HEK293 (cell line): Measurements from ENCODE around the gene CCIN.
A peak's percentile ranks its signal among the peaks of the same experiment; 100 is the strongest.

Source experiments
- CTCF ChIA-PET: fragments of 350-600 bp; formaldehyde crosslinking; extraction: SDS; loops from one replicate; lab custom pipeline; 2021; ENCODE audit warnings: antibody characterized with exemption; lab: Yijun Ruan, JAX
- POLR2A ChIA-PET: fragments of 300-600 bp; formaldehyde crosslinking; extraction: SDS; loops from one replicate; lab custom pipeline; 2020; ENCODE audit warnings: antibody characterized with exemption, inconsistent platforms; lab: Yijun Ruan, JAX
- H3K27ac ChIP-seq: fragments of 200-500 bp; sonication (Bioruptor generic); 2 replicates; pipeline ENCODE4 v1.5.1; 2014; ENCODE audit warnings: low read depth, low read length, control low read depth, inconsistent platforms; ENCODE audit errors: extremely low read depth
- H3K36me3 ChIP-seq, 2 experiments: fragments of 200-500 bp in 1 of 2; sonication (Bioruptor generic) in 1 of 2; 1 replicate in 1 of 2; 2 replicates in 1 of 2; pipeline ENCODE4 v1.5.1; 2014 to 2017; ENCODE audit warnings: inconsistent platforms in 2 of 2, low read length in 2 of 2; ENCODE audit not compliant: control insufficient read depth in 2 of 2, insufficient read depth in 1 of 2
- H3K4me1 ChIP-seq: fragments of 200-500 bp; sonication (Bioruptor generic); 2 replicates; pipeline ENCODE4 v1.5.1; 2014; ENCODE audit warnings: mild to moderate bottlenecking, low read length, inconsistent platforms; ENCODE audit not compliant: control insufficient read depth, insufficient read depth
- H3K4me3 ChIP-seq: 2 replicates; pipeline ENCODE4 v1.5.1; 2011; ENCODE audit warnings: low read depth, mild to moderate bottlenecking, control low read depth, low read length, moderate library complexity
- H3K9me3 ChIP-seq: fragments of 200-500 bp; sonication (Bioruptor generic); 2 replicates; pipeline ENCODE4 v1.5.1; 2014; ENCODE audit warnings: low read depth, low read length, inconsistent platforms; ENCODE audit not compliant: control insufficient read depth, insufficient read depth
- GFI1B ChIP-seq: fragments of 450-650 bp; formaldehyde crosslinking; IDR thresholded peaks from 2 replicates; pipeline ENCODE4 v1.5.1; 2016; ENCODE audit warnings: missing biosample characterization, missing genetic modification characterization
- GLIS2 ChIP-seq: fragments of 450-650 bp; formaldehyde crosslinking; IDR thresholded peaks from 2 replicates; pipeline ENCODE4 v1.5.1; 2016; ENCODE audit warnings: missing biosample characterization, missing genetic modification characterization
- HOXC10 ChIP-seq: sonication (generic); formaldehyde crosslinking; IDR thresholded peaks from 2 replicates; pipeline ENCODE4 v1.8.1; 2023; ENCODE audit warnings: mild to moderate bottlenecking, missing genetic modification reagents
- SALL2 ChIP-seq: fragments of 450-650 bp; formaldehyde crosslinking; IDR thresholded peaks from 2 replicates; pipeline ENCODE4 v1.5.0; 2017; ENCODE audit warnings: missing biosample characterization, mild to moderate bottlenecking, missing genetic modification characterization, borderline replicate concordance
- ZBTB7A ChIP-seq: fragments of 450-650 bp; formaldehyde crosslinking; IDR thresholded peaks from 2 replicates; pipeline ENCODE4 v1.5.1; 2016; ENCODE audit warnings: low read depth, missing biosample characterization, missing genetic modification characterization
- ZNF155 ChIP-seq: fragments of 450-650 bp; formaldehyde crosslinking; IDR thresholded peaks from 2 replicates; pipeline ENCODE4 v1.5.1; 2016; ENCODE audit warnings: missing biosample characterization, missing genetic modification characterization
- ZNF16 ChIP-seq: fragments of 450-650 bp; formaldehyde crosslinking; IDR thresholded peaks from 2 replicates; pipeline ENCODE4 v1.5.1; 2016; ENCODE audit warnings: low read depth, missing biosample characterization, missing genetic modification characterization
- ZNF18 ChIP-seq: fragments of 450-650 bp; formaldehyde crosslinking; IDR thresholded peaks from 2 replicates; pipeline ENCODE4 v1.5.1; 2016; ENCODE audit warnings: missing biosample characterization, missing genetic modification characterization
- ZNF280D ChIP-seq: fragments of 450-650 bp; formaldehyde crosslinking; IDR thresholded peaks from 2 replicates; pipeline ENCODE4 v1.5.1; 2016; ENCODE audit warnings: missing biosample characterization, missing genetic modification characterization
- ZNF514 ChIP-seq: fragments of 450-650 bp; formaldehyde crosslinking; IDR thresholded peaks from 2 replicates; pipeline ENCODE4 v1.5.1; 2016; ENCODE audit warnings: missing biosample characterization, missing genetic modification characterization
- ZNF560 ChIP-seq: fragments of 450-650 bp; formaldehyde crosslinking; IDR thresholded peaks from 2 replicates; pipeline ENCODE4 v1.5.1; 2017; ENCODE audit warnings: missing biosample characterization, missing genetic modification characterization, borderline replicate concordance
- ZNF561 ChIP-seq: fragments of 450-650 bp; IDR thresholded peaks from 2 replicates; pipeline ENCODE4 v1.5.1; 2018; ENCODE audit warnings: missing biosample characterization, missing genetic modification characterization, borderline replicate concordance
- ZNF600 ChIP-seq: fragments of 450-650 bp; formaldehyde crosslinking; IDR thresholded peaks from 2 replicates; pipeline ENCODE4 v1.5.1; 2016; ENCODE audit warnings: missing biosample characterization, missing genetic modification characterization
- ZNF785 ChIP-seq: fragments of 450-650 bp; formaldehyde crosslinking; IDR thresholded peaks from 2 replicates; pipeline ENCODE4 v1.5.1; 2016; ENCODE audit warnings: missing biosample characterization, missing genetic modification characterization
- ZNF837 ChIP-seq: fragments of 450-650 bp; formaldehyde crosslinking; IDR thresholded peaks from 2 replicates; pipeline ENCODE4 v1.5.1; 2016; ENCODE audit warnings: missing biosample characterization, missing genetic modification characterization
- TF ChIP-seq, protein P1 (sequence below): IDR thresholded peaks from 2 replicates; pipeline ENCODE4 v1.6.1; 2011; ENCODE audit warnings: mild to moderate bottlenecking, low read depth, low read length, borderline replicate concordance
- TF ChIP-seq, protein P2 (sequence below): fragments of 450-650 bp; formaldehyde crosslinking; IDR thresholded peaks from 2 replicates; pipeline ENCODE4 v1.5.1; 2016; ENCODE audit warnings: missing biosample characterization, missing genetic modification characterization, borderline replicate concordance

Gene CCIN

DNA sequence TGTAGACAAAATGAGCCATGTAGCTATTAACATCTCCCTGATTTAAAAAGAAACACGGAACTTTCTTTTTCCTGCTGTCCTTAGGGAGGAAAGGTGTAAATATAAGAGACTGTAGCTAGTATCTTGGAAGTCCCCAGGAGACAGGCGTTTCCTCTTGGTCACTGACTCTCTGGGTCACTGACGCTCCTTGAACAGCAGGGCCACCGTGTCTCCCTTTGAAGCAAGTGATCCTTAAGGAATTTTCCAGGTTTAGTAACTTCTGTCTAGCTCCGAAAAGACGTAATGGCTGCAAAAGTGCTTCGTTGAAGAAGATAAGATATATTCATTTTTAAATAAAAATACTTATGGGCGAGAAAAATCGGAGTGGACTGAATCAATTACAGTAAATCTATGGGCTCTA, 20.8 kb downstream of the CCIN start:
- POLR2A ChIA-PET, result interaction anchor here (0.6 to 2.6 kb wide), 52 partner anchors 8 to 427 kb away, joined by 3 to 30 read pairs (median 4); partner anchors contain the start of genes CCIN, GLIPR2, GNE and HINT2
- Histone ChIP-seq H3K9me3 (no peaks in the 10 kb centered on the region), H3K4me1 (0 out of 2 replicates have a peak, but pooled peaks cover 6% of the 10 kb centered on the region), H3K27ac (no peak overlapping the region), H3K36me3 (peaks cover 0 to 16% of the 10 kb centered on the region in 2 experiments; a peak in 1 of 3 replicates), H3K4me3 (peak overlapping the region; percentile 93)
- CTCF ChIA-PET, result interaction anchor here (0.6 to 3.6 kb wide), 30 partner anchors 8 to 752 kb away, joined by 3 to 28 read pairs (median 4); partner anchors contain the start of gene OR2S2
- TF ChIP-seq ZNF16 (tag by site-specific recombination) (no peak), ZNF280D (tag by site-specific recombination) (no peak), ZNF785 (tag by site-specific recombination) (no peak), ZNF560 (tag by site-specific recombination) (no peak), ZNF18 (tag by site-specific recombination) (no peak), ZNF514 (tag by site-specific recombination) (no peak), GFI1B (tag by site-specific recombination) (no peak), ZNF155 (tag by site-specific recombination) (no peak), ZBTB7A (tag by site-specific recombination) (no peak), ZNF600 (tag by site-specific recombination) (no peak), GLIS2 (no peak), HOXC10 (CRISPR knock-in tag) (no peak), ZNF837 (tag by site-specific recombination) (no peak), ZNF561 (tag by site-specific recombination) (no peak), SALL2 (no peak)
- TF ChIP-seq, protein P1, sequence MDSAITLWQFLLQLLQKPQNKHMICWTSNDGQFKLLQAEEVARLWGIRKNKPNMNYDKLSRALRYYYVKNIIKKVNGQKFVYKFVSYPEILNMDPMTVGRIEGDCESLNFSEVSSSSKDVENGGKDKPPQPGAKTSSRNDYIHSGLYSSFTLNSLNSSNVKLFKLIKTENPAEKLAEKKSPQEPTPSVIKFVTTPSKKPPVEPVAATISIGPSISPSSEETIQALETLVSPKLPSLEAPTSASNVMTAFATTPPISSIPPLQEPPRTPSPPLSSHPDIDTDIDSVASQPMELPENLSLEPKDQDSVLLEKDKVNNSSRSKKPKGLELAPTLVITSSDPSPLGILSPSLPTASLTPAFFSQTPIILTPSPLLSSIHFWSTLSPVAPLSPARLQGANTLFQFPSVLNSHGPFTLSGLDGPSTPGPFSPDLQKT, result no peak
- TF ChIP-seq, protein P2, sequence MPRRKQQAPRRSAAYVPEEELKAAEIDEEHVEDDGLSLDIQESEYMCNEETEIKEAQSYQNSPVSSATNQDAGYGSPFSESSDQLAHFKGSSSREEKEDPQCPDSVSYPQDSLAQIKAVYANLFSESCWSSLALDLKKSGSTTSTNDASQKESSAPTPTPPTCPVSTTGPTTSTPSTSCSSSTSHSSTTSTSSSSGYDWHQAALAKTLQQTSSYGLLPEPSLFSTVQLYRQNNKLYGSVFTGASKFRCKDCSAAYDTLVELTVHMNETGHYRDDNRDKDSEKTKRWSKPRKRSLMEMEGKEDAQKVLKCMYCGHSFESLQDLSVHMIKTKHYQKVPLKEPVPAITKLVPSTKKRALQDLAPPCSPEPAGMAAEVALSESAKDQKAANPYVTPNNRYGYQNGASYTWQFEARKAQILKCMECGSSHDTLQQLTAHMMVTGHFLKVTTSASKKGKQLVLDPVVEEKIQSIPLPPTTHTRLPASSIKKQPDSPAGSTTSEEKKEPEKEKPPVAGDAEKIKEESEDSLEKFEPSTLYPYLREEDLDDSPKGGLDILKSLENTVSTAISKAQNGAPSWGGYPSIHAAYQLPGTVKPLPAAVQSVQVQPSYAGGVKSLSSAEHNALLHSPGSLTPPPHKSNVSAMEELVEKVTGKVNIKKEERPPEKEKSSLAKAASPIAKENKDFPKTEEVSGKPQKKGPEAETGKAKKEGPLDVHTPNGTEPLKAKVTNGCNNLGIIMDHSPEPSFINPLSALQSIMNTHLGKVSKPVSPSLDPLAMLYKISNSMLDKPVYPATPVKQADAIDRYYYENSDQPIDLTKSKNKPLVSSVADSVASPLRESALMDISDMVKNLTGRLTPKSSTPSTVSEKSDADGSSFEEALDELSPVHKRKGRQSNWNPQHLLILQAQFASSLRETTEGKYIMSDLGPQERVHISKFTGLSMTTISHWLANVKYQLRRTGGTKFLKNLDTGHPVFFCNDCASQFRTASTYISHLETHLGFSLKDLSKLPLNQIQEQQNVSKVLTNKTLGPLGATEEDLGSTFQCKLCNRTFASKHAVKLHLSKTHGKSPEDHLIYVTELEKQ (tag by site-specific recombination), result no peak
